SKM-1 treated with dmso at 0.1 percent for 144 hours (cell line): ENCODE data around the gene OR6C2.
"Not testable (repeated sequence)": the region's sequence is repeated elsewhere in the genome, so short reads cannot be mapped to it uniquely, and the experiment has no call there.

Source experiments
- DNase-seq: peaks from one replicate; lab custom pipeline; 2025; ENCODE audit not compliant: unreplicated experiment; lab: John Stamatoyannopoulos, UW

Gene OR6C2

GRCh38 chr12:55470088-55470829, 26.4 kb downstream of the OR6C2 start, which contains the start of gene OR6C70:
Gene OR6C70, minus strand, starts transcription at chr12:55470138. Its CDS starts 0 bp downstream, at chr12:55470138.
- DNase-seq: no peak

GRCh38 chr12:55472264-55472663, 28.4 kb downstream of the OR6C2 start:
- DNase-seq: no peak

- not testable (repeated sequence) for DNase-seq
These were observed 35.3 kb downstream of the OR6C2 start for GRCh38 chr12:55479136-55479535.

- DNase-seq: not testable (repeated sequence)
These were observed 40.4 kb downstream of the OR6C2 start for GRCh38 chr12:55484284-55484683.

- no peak for DNase-seq
These were observed 48.2 kb downstream of the OR6C2 start, which contains the start of gene OR6C68 for GRCh38 chr12:55492078-55492477. Gene OR6C68, plus strand, starts transcription at chr12:55492378. Its CDS starts 0 bp downstream, at chr12:55492378.

GRCh38 chr12:55495490-55495889, 51.6 kb downstream of the OR6C2 start:
- DNase-seq: no peak

- no peak for DNase-seq
These were observed 55.4 kb downstream of the OR6C2 start for GRCh38 chr12:55499231-55499630.

GRCh38 chr12:55499810-55500252, 56.0 kb downstream of the OR6C2 start:
- no peak for DNase-seq

GRCh38 chr12:55501601-55502000, 57.7 kb downstream of the OR6C2 start:
- no peak for DNase-seq
